Activated CD4-positive, alpha-beta T cell treated with anti-CD3 and anti-CD28 coated beads, Interleukin-2, amount 10 ng/mL, durations not matched to agents 7 days and 5 days (primary cell): ENCODE measurements around the gene GRAMD4. TPM values are rescaled to one million over a fixed set of nuclear protein-coding genes. Genes with fewer than 3 reads are reported as not detected.

ENCODE experiments used
- CTCF ChIA-PET: fragments of 350-600 bp; sonication (Branson Sonifier 250); formaldehyde crosslinking; loops from one replicate; lab custom pipeline; 2021; ENCODE audit warnings: antibody characterized with exemption; lab: Charles Lee
- POLR2A ChIA-PET: fragments of 350-600 bp; sonication (Branson Sonifier 250); formaldehyde crosslinking; loops from one replicate; lab custom pipeline; 2021; ENCODE audit warnings: antibody characterized with exemption; lab: Charles Lee
- DNase-seq: peaks from one replicate; pipeline ENCODE4 v3.0.0-alpha.2; 2020
- H3K27ac Mint-ChIP-seq: one replicate; pipeline ENCODE4 v1.8.0; 2021; ENCODE audit warnings: mild to moderate bottlenecking, moderate library complexity, mixed read lengths
- H3K27me3 Mint-ChIP-seq: one replicate; pipeline ENCODE4 v1.8.0; 2021; ENCODE audit warnings: mixed read lengths
- H3K36me3 Mint-ChIP-seq: one replicate; pipeline ENCODE4 v1.8.0; 2021; ENCODE audit warnings: low read depth, mixed read lengths
- H3K4me1 Mint-ChIP-seq: one replicate; pipeline ENCODE4 v1.8.0; 2021; ENCODE audit warnings: mixed read lengths
- H3K4me3 Mint-ChIP-seq: one replicate; pipeline ENCODE4 v1.8.0; 2021; ENCODE audit warnings: mild to moderate bottlenecking, moderate library complexity, mixed read lengths
- H3K9me3 Mint-ChIP-seq: one replicate; pipeline ENCODE4 v1.8.0; 2021; ENCODE audit warnings: mixed read lengths
- total RNA-seq, 2 experiments: library from RNA; stranded (reverse); gene quantifications; one replicate each; pipeline ENCODE4 v1.2.3, GENCODE V29; 2021

GRAMD4 gene
- total RNA-seq, 2 experiments from 2014 or later: 40.8 to 43.2 TPM

GRCh38 chr22:46682011-46682731, 62.0 kb downstream of the GRAMD4 start:
- Mint-ChIP-seq H3K4me1 (peaks cover 26% of the 10 kb centered on the region), H3K36me3 (peaks cover 16% of the 10 kb centered on the region), H3K9me3 (no peaks in the 10 kb centered on the region), H3K27me3 (no peaks in the 10 kb centered on the region), H3K27ac (no peak overlapping the region), H3K4me3 (no peak overlapping the region)
- CTCF ChIA-PET: interaction anchor here (1.3 kb wide), 1 partner anchor 118 kb away, joined by 3 read pairs; no protein-coding TSS in a partner anchor
- DNase-seq: no peak
- POLR2A ChIA-PET: interaction anchor here (0.6 kb wide), 1 partner anchor 10 kb away, joined by 3 read pairs; no protein-coding TSS in a partner anchor

GRCh38 chr22:46684706-46685105, 64.5 kb downstream of the GRAMD4 start:
- POLR2A ChIA-PET: interaction anchor here (0.6 kb wide), 1 partner anchor 52 kb away, joined by 4 read pairs; no protein-coding TSS in a partner anchor
- no peaks in the 10 kb centered on the region for H3K9me3 Mint-ChIP-seq

DNA sequence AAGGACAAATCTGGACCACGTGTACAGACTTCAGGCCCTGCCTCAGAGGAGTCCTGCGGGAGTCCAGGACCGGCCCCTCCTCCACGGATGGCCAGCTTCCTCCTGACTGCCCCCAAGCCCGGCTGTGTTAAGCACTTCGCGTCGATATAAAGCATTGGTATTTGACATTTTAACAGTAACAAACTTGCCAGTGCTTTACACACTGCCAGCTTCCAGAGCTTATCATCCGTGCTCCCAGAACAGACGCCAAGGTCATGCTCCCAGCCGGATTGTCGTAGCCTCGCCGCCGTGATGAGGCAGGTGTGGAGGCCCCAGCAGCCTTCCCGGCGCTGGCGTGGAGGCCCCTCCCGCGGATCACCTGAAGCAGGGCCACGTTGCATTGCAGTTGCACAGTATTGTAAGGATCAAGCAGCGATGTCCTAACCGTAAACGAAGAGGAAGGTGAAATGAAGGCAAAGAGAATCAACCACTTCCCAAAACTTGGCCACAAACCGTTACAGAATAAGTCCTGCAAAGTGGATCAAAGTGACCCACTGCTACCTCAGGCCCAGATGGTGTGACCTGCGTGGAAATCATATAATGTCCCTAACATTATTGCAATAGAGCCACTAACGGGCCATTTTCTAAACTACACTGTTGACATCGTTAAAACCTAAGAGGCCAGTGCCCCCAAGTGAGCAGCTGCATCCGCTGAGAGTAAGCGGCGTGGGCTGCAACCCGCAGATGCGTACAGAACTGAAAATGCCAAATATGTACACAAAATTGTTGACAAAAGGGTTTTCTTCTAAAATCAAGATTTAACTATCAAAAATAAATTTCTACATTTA, 66.2 kb downstream of the GRAMD4 start:
- Mint-ChIP-seq H3K27me3 (no peaks in the 10 kb centered on the region), H3K36me3 (peaks cover 30% of the 10 kb centered on the region), H3K9me3 (no peaks in the 10 kb centered on the region), H3K27ac (peak overlapping the region; percentile 63), H3K4me3 (no peak overlapping the region), H3K4me1 (peaks cover 26% of the 10 kb centered on the region)
- ChIA-PET CTCF (interaction anchor here (1.1 kb wide), 1 partner anchor 11 kb away, joined by 3 read pairs; no protein-coding TSS in a partner anchor), POLR2A (no interaction called here)
- DNase-seq: no peak

More at GRCh38 chr22:46684706-46685105, 64.5 kb downstream of the GRAMD4 start:
- peak overlapping the region; percentile 19 for H3K27ac Mint-ChIP-seq
- no peak for DNase-seq
- H3K27me3 Mint-ChIP-seq: no peaks in the 10 kb centered on the region
- no peak overlapping the region for H3K4me3 Mint-ChIP-seq
- H3K36me3 Mint-ChIP-seq: peaks cover 23% of the 10 kb centered on the region
- H3K4me1 Mint-ChIP-seq: peaks cover 26% of the 10 kb centered on the region
- CTCF ChIA-PET: no interaction called here

GRCh38 chr22:46687048-46687444, 66.9 kb downstream of the GRAMD4 start:
- no peaks in the 10 kb centered on the region for H3K27me3 Mint-ChIP-seq
- no peak for DNase-seq
- POLR2A ChIA-PET: no interaction called here

DNA sequence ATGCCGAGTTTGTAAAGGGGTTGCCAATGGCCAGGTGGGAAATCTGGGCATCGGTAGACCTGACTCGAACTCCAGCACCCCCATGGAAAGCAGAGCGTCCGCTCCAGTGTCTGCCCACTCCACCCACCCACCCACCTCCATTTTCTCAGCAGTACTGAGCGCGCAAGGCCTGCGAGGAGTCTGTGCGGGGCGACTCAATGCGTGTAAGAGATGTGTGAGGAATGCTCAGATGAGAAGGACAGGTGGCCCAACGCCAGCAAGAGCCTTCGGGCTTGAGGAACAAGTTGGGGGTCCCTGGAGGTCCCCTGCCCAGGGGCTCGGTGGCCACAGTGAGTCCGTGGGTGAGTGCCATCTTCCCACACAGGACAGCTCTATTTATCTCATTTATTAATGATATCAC, 67.3 kb downstream of the GRAMD4 start:
- Mint-ChIP-seq H3K27me3 (no peaks in the 10 kb centered on the region), H3K9me3 (no peaks in the 10 kb centered on the region), H3K4me3 (no peak overlapping the region), H3K27ac (no peak overlapping the region), H3K4me1 (peaks cover 26% of the 10 kb centered on the region), H3K36me3 (peaks cover 35% of the 10 kb centered on the region)
- ChIA-PET POLR2A (no interaction called here), CTCF (no interaction called here)
- DNase-seq: no peak

More at GRCh38 chr22:46687048-46687444, 66.9 kb downstream of the GRAMD4 start:
- CTCF ChIA-PET: no interaction called here
- Mint-ChIP-seq H3K4me3 (no peak overlapping the region), H3K36me3 (peaks cover 35% of the 10 kb centered on the region), H3K27ac (no peak overlapping the region), H3K4me1 (peaks cover 26% of the 10 kb centered on the region), H3K9me3 (no peaks in the 10 kb centered on the region)

GRCh38 chr22:46688949-46689348, 68.8 kb downstream of the GRAMD4 start:
- CTCF ChIA-PET: no interaction called here
- H3K27ac Mint-ChIP-seq: peak overlapping the region; percentile 41
- POLR2A ChIA-PET: interaction anchor here (0.6 kb wide), 1 partner anchor 66 kb away, joined by 3 read pairs; no protein-coding TSS in a partner anchor

DNA sequence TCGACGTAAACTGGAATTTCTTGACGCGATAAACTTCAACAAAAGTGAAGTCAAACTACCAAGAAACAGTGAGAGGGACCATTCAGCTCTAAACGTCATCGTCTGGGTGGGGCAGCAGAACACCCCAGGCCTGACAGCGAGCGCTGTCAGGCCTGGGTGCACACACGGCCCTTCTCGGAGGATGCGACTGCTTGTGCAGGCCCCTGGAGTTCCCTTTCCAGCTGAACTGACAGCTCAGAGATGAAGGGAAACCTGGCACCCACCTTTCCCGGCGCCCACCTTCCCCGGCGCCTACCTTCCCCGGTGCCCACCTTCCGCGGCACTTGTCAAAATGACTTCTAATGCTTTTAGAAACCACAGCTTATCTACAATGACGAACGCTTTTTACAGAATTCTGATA, 70.0 kb downstream of the GRAMD4 start:
- Mint-ChIP-seq H3K9me3 (no peaks in the 10 kb centered on the region), H3K27ac (no peak overlapping the region), H3K27me3 (no peaks in the 10 kb centered on the region), H3K36me3 (peaks cover 41% of the 10 kb centered on the region), H3K4me1 (peaks cover 16% of the 10 kb centered on the region), H3K4me3 (no peak overlapping the region)
- DNase-seq: no peak
- ChIA-PET CTCF (interaction anchor here (1.0 kb wide), 1 partner anchor 126 kb away, joined by 4 read pairs; no protein-coding TSS in a partner anchor), POLR2A (no interaction called here)

More at GRCh38 chr22:46688949-46689348, 68.8 kb downstream of the GRAMD4 start:
- H3K9me3 Mint-ChIP-seq: no peaks in the 10 kb centered on the region
- no peaks in the 10 kb centered on the region for H3K27me3 Mint-ChIP-seq
- peaks cover 38% of the 10 kb centered on the region for H3K36me3 Mint-ChIP-seq
- DNase-seq: no peak
- H3K4me1 Mint-ChIP-seq: peaks cover 26% of the 10 kb centered on the region
- no peak overlapping the region for H3K4me3 Mint-ChIP-seq

DNA sequence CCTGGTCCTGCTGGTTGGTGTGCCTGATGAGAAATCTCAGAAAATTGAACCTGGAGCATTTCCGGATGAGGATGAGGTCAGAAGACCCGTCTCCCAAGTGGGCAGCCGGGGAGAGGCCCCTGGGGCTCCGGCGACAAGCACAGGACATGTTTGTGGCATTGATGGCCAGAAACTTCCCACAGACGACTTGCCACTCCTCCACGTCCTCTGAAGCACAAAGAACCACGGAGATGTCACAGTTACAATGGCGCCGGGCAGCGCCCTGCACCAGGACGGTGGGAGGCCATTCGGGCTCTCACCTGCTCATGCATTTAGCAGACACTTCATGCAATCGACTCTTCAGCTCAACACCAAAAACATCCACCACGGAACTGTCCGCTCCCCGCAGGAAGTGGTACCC, 71.4 kb downstream of the GRAMD4 start:
- no peaks in the 10 kb centered on the region for H3K27me3 Mint-ChIP-seq
- POLR2A ChIA-PET: no interaction called here
- CTCF ChIA-PET: no interaction called here
- no peak overlapping the region for H3K27ac Mint-ChIP-seq
- H3K9me3 Mint-ChIP-seq: no peaks in the 10 kb centered on the region
- DNase-seq: no peak
- H3K36me3 Mint-ChIP-seq: peaks cover 30% of the 10 kb centered on the region
- H3K4me3 Mint-ChIP-seq: no peak overlapping the region
- peaks cover 2% of the 10 kb centered on the region for H3K4me1 Mint-ChIP-seq

- no peak overlapping the region for H3K27ac Mint-ChIP-seq
- no peak overlapping the region for H3K4me3 Mint-ChIP-seq
- DNase-seq: no peak
- no peaks in the 10 kb centered on the region for H3K27me3 Mint-ChIP-seq
- no peaks in the 10 kb centered on the region for H3K4me1 Mint-ChIP-seq
- POLR2A ChIA-PET: no interaction called here
- CTCF ChIA-PET: no interaction called here
- H3K9me3 Mint-ChIP-seq: no peaks in the 10 kb centered on the region
- peaks cover 29% of the 10 kb centered on the region for H3K36me3 Mint-ChIP-seq
Measured at GRCh38 chr22:46693634-46694415, 73.6 kb downstream of the GRAMD4 start.

- Mint-ChIP-seq H3K36me3 (peaks cover 33% of the 10 kb centered on the region), H3K9me3 (no peaks in the 10 kb centered on the region), H3K4me1 (no peaks in the 10 kb centered on the region), H3K27ac (no peak overlapping the region), H3K4me3 (no peak overlapping the region), H3K27me3 (no peaks in the 10 kb centered on the region)
- POLR2A ChIA-PET: no interaction called here
- CTCF ChIA-PET: no interaction called here
- DNase-seq: no peak
Measured at GRCh38 chr22:46694416-46695170, 74.4 kb downstream of the GRAMD4 start.

- DNase-seq: no peak
- H3K9me3 Mint-ChIP-seq: no peaks in the 10 kb centered on the region
- ChIA-PET POLR2A (no interaction called here), CTCF (interaction anchor here (1.2 kb wide), 1 partner anchor 44 kb away, joined by 4 read pairs; no protein-coding TSS in a partner anchor)
- no peaks in the 10 kb centered on the region for H3K4me1 Mint-ChIP-seq
- H3K4me3 Mint-ChIP-seq: no peak overlapping the region
- no peaks in the 10 kb centered on the region for H3K27me3 Mint-ChIP-seq
- H3K27ac Mint-ChIP-seq: no peak overlapping the region
- H3K36me3 Mint-ChIP-seq: peaks cover 34% of the 10 kb centered on the region
Measured at GRCh38 chr22:46695346-46696228, 75.4 kb downstream of the GRAMD4 start.
